ENCODE measurements around the gene HSD11B1L.

- TF ChIP-seq CTCF (IDR thresholded peaks at IDR 0.05) (no peak), POLR2A (IDR thresholded peaks at IDR 0.05) (no peak)
These were observed 27.0 kb downstream of the HSD11B1L start for GRCh38 chr19:5707576-5708575.
